ENCODE measurements around the gene ZCCHC24.
"Not testable (repeated sequence)": the region's sequence is repeated elsewhere in the genome, so short reads cannot be mapped to it uniquely, and the experiment has no call there.

Gene ZCCHC24

DNA sequence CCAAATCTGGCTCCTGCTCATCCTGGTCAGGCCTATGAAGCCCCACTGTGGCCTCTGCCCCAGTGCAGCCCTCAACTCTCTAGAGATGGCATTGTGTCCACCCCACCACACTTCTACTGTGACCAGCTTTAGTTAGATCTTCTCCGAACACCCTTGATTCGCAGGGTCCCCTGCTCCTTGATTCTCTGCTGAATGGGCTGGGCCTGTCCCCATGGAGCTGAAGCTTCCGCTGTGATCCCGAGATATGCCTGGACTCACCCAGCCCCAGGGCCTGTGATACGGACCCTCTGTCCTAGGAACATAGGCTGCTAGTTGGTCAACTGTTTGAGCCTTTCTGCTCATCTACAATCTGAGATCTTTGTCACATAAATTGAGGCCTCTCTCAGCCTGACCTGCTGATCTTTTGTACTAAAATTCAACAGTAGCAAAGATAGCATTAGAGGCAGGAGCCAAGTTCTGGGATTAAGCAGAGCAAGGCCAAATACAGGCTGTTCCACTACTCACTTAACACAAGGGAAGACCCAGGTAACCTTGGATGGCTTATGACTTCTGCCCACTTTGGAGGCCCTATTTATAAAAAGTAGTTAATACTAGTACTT is 104.7 kb downstream of the ZCCHC24 start:
- TF ChIP-seq ZNF274 (IDR thresholded peaks at IDR 0.05; ENCODE audit: low read depth, low read length) = no peak
- no peak for TF ChIP-seq YY1 (IDR thresholded peaks at IDR 0.05; ENCODE audit: insufficient read depth, insufficient read length)
- no peak for TF ChIP-seq SUZ12 (IDR thresholded peaks at IDR 0.05; ENCODE audit: extremely low read depth, insufficient read depth, insufficient read length)
- Histone ChIP-seq H3K36me3 (ENCODE audit: insufficient read depth, insufficient read length, low read length) (no peaks in the 10 kb centered on the region), H3K4me1 (ENCODE audit: insufficient read depth, insufficient read length) (peaks cover 11% of the 10 kb centered on the region), H3K9ac (ENCODE audit: insufficient read length, low read depth) (no peak overlapping the region), H3K4me3 (ENCODE audit: insufficient read length, low read depth) (no peak overlapping the region), H3K9me3 (ENCODE audit: insufficient read depth, low read length) (peaks cover 8% of the 10 kb centered on the region; the same call in 1 of the 2 replicates), H3K27me3 (ENCODE audit: insufficient read depth, insufficient read length) (peaks cover 13% of the 10 kb centered on the region)
- no peak for DNase-seq (ENCODE audit: low read depth, low spot score)

DNA sequence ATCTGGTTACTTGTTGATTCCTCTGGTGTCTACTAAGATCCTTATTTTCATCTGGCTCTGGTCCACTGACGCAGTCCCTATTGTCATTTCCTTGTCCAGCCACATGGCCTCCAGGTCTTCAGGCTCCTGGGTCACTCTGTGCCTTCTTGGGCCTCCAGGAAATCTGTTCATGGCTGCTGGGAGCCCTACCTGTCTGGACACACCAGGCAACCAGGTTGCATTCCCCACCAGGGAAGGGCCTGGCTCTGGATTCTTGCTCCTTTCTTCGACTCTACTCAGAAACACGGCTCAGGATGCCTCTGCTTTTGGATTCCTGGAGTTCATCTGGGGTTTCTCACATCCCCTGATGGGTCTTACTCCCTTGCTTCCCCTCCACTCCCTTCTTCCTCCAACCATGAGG is 106.2 kb downstream of the ZCCHC24 start:
- Histone ChIP-seq H3K9ac (ENCODE audit: insufficient read length, low read depth) (no peak overlapping the region), H3K9me3 (ENCODE audit: insufficient read depth, low read length) (peaks cover 8% of the 10 kb centered on the region; the same call in 1 of the 2 replicates), H3K36me3 (ENCODE audit: insufficient read depth, insufficient read length, low read length) (no peaks in the 10 kb centered on the region), H3K27me3 (ENCODE audit: insufficient read depth, insufficient read length) (peaks cover 20% of the 10 kb centered on the region), H3K4me3 (ENCODE audit: insufficient read length, low read depth) (no peak overlapping the region), H3K4me1 (ENCODE audit: insufficient read depth, insufficient read length) (peaks cover 9% of the 10 kb centered on the region)
- TF ChIP-seq ZNF274 (IDR thresholded peaks at IDR 0.05; ENCODE audit: low read depth, low read length) (no peak), YY1 (IDR thresholded peaks at IDR 0.05; ENCODE audit: insufficient read depth, insufficient read length) (no peak), SUZ12 (IDR thresholded peaks at IDR 0.05; ENCODE audit: extremely low read depth, insufficient read depth, insufficient read length) (no peak)
- DNase-seq (ENCODE audit: low read depth, low spot score) = no peak

DNA sequence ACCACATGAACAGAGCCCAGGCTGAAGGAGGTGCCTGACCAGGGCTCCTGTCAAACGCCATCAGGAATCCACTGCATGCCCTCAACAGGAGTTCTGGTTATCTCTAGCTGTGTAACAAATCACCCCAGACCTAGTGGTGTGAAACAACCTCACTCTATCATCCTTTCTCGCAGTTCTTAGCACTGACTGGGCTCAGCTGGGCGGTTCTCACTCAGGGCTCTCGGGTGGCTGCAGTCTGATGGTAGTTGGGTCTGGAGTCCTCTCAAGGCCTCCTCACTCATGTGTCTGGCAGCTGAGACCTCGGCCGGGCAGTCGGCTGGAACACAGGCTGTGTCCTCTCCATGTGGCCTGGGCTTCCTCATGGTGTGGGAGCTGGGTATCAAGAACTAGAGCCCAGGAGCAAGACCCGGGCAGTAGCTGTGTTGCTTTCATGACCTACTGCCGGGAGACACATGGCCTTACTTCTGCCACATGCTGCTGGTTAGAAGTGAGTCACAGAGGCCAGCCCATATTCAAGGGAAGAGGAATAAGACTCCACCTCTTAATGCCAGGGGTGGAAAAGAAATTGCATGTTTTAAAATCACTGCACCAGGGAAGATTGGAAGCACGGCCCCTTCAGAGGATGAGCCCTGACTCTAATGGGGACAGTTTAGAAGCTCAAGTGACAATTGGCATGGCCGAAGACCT is 107.5 kb downstream of the ZCCHC24 start:
- not testable (repeated sequence) for DNase-seq (ENCODE audit: low read depth, low spot score); H3K4me1 ChIP-seq (ENCODE audit: insufficient read depth, insufficient read length); H3K4me3 ChIP-seq (ENCODE audit: insufficient read length, low read depth)

DNA sequence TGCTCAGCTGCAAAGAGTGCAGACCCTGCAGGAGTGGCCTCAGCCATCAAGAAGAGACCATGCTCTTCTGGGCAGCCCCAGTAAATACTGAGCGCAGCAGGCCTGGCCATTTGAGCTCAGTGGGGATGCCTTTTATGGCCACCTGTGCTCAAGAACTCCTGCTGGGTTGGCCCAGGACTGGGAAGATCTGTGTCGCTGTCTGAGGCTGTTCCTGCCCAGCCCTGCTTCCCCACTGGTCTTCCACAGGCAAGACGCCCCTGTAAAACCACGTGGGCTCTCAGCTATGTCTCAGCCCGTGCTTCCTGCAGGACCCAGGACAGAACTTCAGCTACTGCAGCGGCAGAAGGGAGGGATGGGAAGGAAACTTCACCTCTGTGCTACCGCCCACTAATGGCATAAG is 108.7 kb downstream of the ZCCHC24 start:
- no peak for DNase-seq (ENCODE audit: low read depth, low spot score)
- Histone ChIP-seq H3K27me3 (ENCODE audit: insufficient read depth, insufficient read length) (peaks cover 17% of the 10 kb centered on the region), H3K9me3 (ENCODE audit: insufficient read depth, low read length) (peaks cover 8% of the 10 kb centered on the region; the same call in 1 of the 2 replicates), H3K9ac (ENCODE audit: insufficient read length, low read depth) (no peak overlapping the region), H3K4me1 (ENCODE audit: insufficient read depth, insufficient read length) (peaks cover 6% of the 10 kb centered on the region), H3K36me3 (ENCODE audit: insufficient read depth, insufficient read length, low read length) (no peaks in the 10 kb centered on the region), H3K4me3 (ENCODE audit: insufficient read length, low read depth) (no peak overlapping the region)
- TF ChIP-seq ZNF274 (IDR thresholded peaks at IDR 0.05; ENCODE audit: low read depth, low read length) (no peak), YY1 (IDR thresholded peaks at IDR 0.05; ENCODE audit: insufficient read depth, insufficient read length) (no peak), SUZ12 (IDR thresholded peaks at IDR 0.05; ENCODE audit: extremely low read depth, insufficient read depth, insufficient read length) (no peak)

More for the DNA sequence above, 107.5 kb downstream of the ZCCHC24 start:
- not testable (repeated sequence) for H3K36me3 ChIP-seq (ENCODE audit: insufficient read depth, insufficient read length, low read length); H3K9me3 ChIP-seq (ENCODE audit: insufficient read depth, low read length); H3K9ac ChIP-seq (ENCODE audit: insufficient read length, low read depth)
- H3K27me3 ChIP-seq (ENCODE audit: insufficient read depth, insufficient read length) = peaks cover 19% of the 10 kb centered on the region

DNA sequence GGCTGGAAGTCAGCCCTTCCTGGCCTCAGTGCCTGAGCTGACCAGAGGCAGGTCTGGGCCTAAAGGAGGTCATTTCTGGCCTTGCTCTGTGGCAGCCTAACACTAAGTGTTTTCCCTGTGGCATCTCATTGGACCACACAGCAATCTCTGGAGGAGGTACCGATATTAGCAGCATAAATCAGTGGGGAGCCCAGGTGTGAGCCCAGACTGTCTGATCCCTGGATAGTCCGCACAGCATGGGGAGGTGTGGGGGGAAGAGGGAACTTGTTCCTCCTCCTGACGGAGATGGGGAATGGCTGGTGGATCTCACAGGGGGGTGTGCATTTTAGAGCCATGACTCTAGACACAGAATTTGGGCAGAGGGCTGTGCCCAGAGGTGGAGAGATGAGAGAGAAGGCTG is 109.1 kb downstream of the ZCCHC24 start:
- H3K9me3 ChIP-seq (ENCODE audit: insufficient read depth, low read length) = peaks cover 8% of the 10 kb centered on the region; the same call in 1 of the 2 replicates
- H3K27me3 ChIP-seq (ENCODE audit: insufficient read depth, insufficient read length) = peaks cover 17% of the 10 kb centered on the region
- no peak overlapping the region for H3K4me3 ChIP-seq (ENCODE audit: insufficient read length, low read depth)
- H3K4me1 ChIP-seq (ENCODE audit: insufficient read depth, insufficient read length) = peaks cover 6% of the 10 kb centered on the region
- no peaks in the 10 kb centered on the region for H3K36me3 ChIP-seq (ENCODE audit: insufficient read depth, insufficient read length, low read length)
- DNase-seq (ENCODE audit: low read depth, low spot score) = no peak
- no peak overlapping the region for H3K9ac ChIP-seq (ENCODE audit: insufficient read length, low read depth)
- no peak for TF ChIP-seq YY1 (IDR thresholded peaks at IDR 0.05; ENCODE audit: insufficient read depth, insufficient read length)
- TF ChIP-seq SUZ12 (IDR thresholded peaks at IDR 0.05; ENCODE audit: extremely low read depth, insufficient read depth, insufficient read length) = no peak
- no peak for TF ChIP-seq ZNF274 (IDR thresholded peaks at IDR 0.05; ENCODE audit: low read depth, low read length)

DNA sequence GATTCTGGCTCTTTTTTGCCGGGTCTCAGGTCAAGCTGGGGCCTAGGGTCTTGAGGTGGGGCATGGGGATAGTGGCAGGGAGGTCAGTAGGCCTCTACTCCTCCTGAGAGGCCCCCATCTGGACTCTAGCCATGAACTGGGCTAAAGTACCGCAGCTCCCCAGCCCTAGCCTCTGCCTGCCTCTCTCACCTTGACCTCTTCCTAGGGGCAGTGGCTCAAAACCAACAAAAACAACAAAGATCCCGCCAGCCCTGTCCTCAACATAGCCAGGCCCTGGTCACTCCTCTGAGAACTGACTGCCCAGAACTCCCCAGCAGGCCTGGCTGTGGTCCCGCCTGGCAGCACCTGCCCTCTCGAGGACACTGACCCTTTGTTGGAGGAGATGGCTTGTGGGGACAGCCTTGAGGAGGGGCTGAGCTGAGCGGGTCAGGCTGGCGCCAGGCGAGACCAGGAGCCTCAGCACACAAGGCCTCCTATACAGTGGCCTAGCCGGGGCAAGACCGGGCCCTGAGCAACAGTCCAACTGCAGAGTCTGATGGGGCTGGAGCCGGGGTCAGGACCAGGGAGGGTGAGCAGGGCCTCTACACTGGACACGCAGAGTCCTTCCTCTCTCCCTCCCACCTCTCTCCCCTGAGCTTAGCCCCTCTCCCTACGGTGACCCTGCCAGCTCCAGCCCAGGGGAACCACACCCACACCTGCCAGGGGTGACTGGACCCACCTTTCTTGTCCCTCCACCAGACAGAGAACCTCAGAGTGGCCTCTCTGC is 109.8 kb downstream of the ZCCHC24 start:
- Histone ChIP-seq H3K9me3 (ENCODE audit: insufficient read depth, low read length) (peaks cover 8% of the 10 kb centered on the region; the same call in 1 of the 2 replicates), H3K36me3 (ENCODE audit: insufficient read depth, insufficient read length, low read length) (no peaks in the 10 kb centered on the region), H3K4me1 (ENCODE audit: insufficient read depth, insufficient read length) (peaks cover 6% of the 10 kb centered on the region), H3K9ac (ENCODE audit: insufficient read length, low read depth) (no peak overlapping the region), H3K4me3 (ENCODE audit: insufficient read length, low read depth) (no peak overlapping the region), H3K27me3 (ENCODE audit: insufficient read depth, insufficient read length) (peaks cover 17% of the 10 kb centered on the region)
- DNase-seq (ENCODE audit: low read depth, low spot score) = no peak
- TF ChIP-seq YY1 (IDR thresholded peaks at IDR 0.05; ENCODE audit: insufficient read depth, insufficient read length) (no peak), ZNF274 (IDR thresholded peaks at IDR 0.05; ENCODE audit: low read depth, low read length) (no peak), SUZ12 (IDR thresholded peaks at IDR 0.05; ENCODE audit: extremely low read depth, insufficient read depth, insufficient read length) (no peak)

DNA sequence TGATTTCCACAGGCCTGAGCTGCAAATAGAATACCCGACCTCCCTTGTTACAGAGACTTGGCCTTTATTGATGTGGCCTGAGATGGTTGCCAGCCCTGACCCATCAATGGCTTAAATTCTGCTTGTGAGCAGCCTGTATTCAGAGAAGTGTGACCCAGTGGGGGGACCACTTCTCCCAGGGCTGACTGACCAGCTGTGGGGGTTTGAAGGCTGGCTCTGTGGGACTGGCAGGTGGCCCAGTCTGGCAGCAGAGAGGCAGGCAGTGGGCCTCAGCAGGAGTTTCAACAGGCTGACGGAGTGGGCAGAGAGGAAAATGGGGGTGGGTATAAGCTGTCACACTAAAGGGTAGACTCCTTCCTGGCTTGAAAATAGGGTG is 110.3 kb downstream of the ZCCHC24 start:
- DNase-seq (ENCODE audit: low read depth, low spot score) = no peak
- Histone ChIP-seq H3K9me3 (ENCODE audit: insufficient read depth, low read length) (peaks cover 8% of the 10 kb centered on the region; the same call in 1 of the 2 replicates), H3K36me3 (ENCODE audit: insufficient read depth, insufficient read length, low read length) (no peaks in the 10 kb centered on the region), H3K4me3 (ENCODE audit: insufficient read length, low read depth) (no peak overlapping the region), H3K4me1 (ENCODE audit: insufficient read depth, insufficient read length) (peaks cover 6% of the 10 kb centered on the region), H3K27me3 (ENCODE audit: insufficient read depth, insufficient read length) (peaks cover 17% of the 10 kb centered on the region), H3K9ac (ENCODE audit: insufficient read length, low read depth) (no peak overlapping the region)
- TF ChIP-seq ZNF274 (IDR thresholded peaks at IDR 0.05; ENCODE audit: low read depth, low read length) (no peak), YY1 (IDR thresholded peaks at IDR 0.05; ENCODE audit: insufficient read depth, insufficient read length) (no peak), SUZ12 (IDR thresholded peaks at IDR 0.05; ENCODE audit: extremely low read depth, insufficient read depth, insufficient read length) (no peak)

Measured in NT2/D1 (cell line).